Measurements from ENCODE around the gene FBXO40.

GRCh38 chr3:121645054-121645453 lies 51.9 kb downstream of the FBXO40 start:
- TF ChIP-seq CTCF (conservative IDR thresholded peaks at IDR 0.05 in 1 of 2, IDR thresholded peaks at IDR 0.05 in 1 of 2; ENCODE audit: extremely low read depth in 1 of 2, insufficient read depth in 1 of 2, low read depth in 1 of 2, low read length in 2 of 2) = no peak
- TF ChIP-seq EZH2 (IDR thresholded peaks at IDR 0.05; ENCODE audit: borderline replicate concordance, low read length) = no peak

Measured in mammary epithelial cell (primary cell).